KOPT-K1 (cell line): ENCODE results near the gene GRIK1.
"Not testable (repeated sequence)": the region's sequence is repeated elsewhere in the genome, so short reads cannot be mapped to it uniquely, and the experiment has no call there.

Experiments
- H3K27ac ChIP-seq: fragments of 200-600 bp; sonication (generic); 2 replicates; pipeline ENCODE4 v1.5.1; 2016; ENCODE audit warnings: antibody characterized with exemption, mild to moderate bottlenecking, low read depth, low read length; ENCODE audit not compliant: poor library complexity, severe bottlenecking
- H3K36me3 ChIP-seq: fragments of 200-600 bp; sonication (generic); 2 replicates; pipeline ENCODE4 v1.5.1; 2017; ENCODE audit warnings: antibody characterized with exemption, mild to moderate bottlenecking, low read length, moderate library complexity; ENCODE audit not compliant: insufficient read depth
- H3K9me3 ChIP-seq: fragments of 200-600 bp; sonication (generic); 2 replicates; pipeline ENCODE4 v1.5.1; 2017; ENCODE audit warnings: antibody characterized with exemption, low read length, mild to moderate bottlenecking; ENCODE audit not compliant: insufficient read depth, poor library complexity, severe bottlenecking

GRIK1 gene

GRCh38 chr21:29939924-29940275, at the start of gene GRIK1:
Gene GRIK1 (minus strand): TSS chr21:29939996.
- Histone ChIP-seq H3K36me3 (no peaks in the 10 kb centered on the region), H3K27ac (no peak within 1 kb of the TSS), H3K9me3 (no peaks in the 10 kb centered on the region)

GRCh38 chr21:29987762-29988161, 48.0 kb upstream of the GRIK1 start:
- no peaks in the 10 kb centered on the region for H3K36me3 ChIP-seq
- peaks cover 7% of the 10 kb centered on the region for H3K9me3 ChIP-seq
- no peak overlapping the region for H3K27ac ChIP-seq

GRCh38 chr21:29985866-29986265, 46.1 kb upstream of the GRIK1 start:
- no peak overlapping the region for H3K27ac ChIP-seq
- H3K36me3 ChIP-seq = no peaks in the 10 kb centered on the region
- peaks cover 7% of the 10 kb centered on the region for H3K9me3 ChIP-seq

GRCh38 chr21:29979043-29979442, 39.2 kb upstream of the GRIK1 start:
- Histone ChIP-seq H3K9me3 (no peaks in the 10 kb centered on the region), H3K36me3 (no peaks in the 10 kb centered on the region), H3K27ac (no peak overlapping the region)

GRCh38 chr21:29975776-29976175, 36.0 kb upstream of the GRIK1 start:
- H3K9me3 ChIP-seq = no peaks in the 10 kb centered on the region
- no peaks in the 10 kb centered on the region for H3K36me3 ChIP-seq
- H3K27ac ChIP-seq = no peak overlapping the region

- Histone ChIP-seq H3K27ac (no peak overlapping the region), H3K36me3 (no peaks in the 10 kb centered on the region), H3K9me3 (no peaks in the 10 kb centered on the region)
Observed at GRCh38 chr21:29973258-29973657, 33.5 kb upstream of the GRIK1 start.

- H3K9me3 ChIP-seq = peaks cover 9% of the 10 kb centered on the region
- H3K36me3 ChIP-seq = no peaks in the 10 kb centered on the region
- no peak overlapping the region for H3K27ac ChIP-seq
Observed at GRCh38 chr21:29961291-29962027, 21.7 kb upstream of the GRIK1 start.

- H3K36me3 ChIP-seq = no peaks in the 10 kb centered on the region
- peaks cover 9% of the 10 kb centered on the region for H3K9me3 ChIP-seq
- no peak overlapping the region for H3K27ac ChIP-seq
Observed at GRCh38 chr21:29958551-29958950, 18.8 kb upstream of the GRIK1 start.

- not testable (repeated sequence) for H3K36me3 ChIP-seq, H3K9me3 ChIP-seq, H3K27ac ChIP-seq
Observed at GRCh38 chr21:29958035-29958434, 18.2 kb upstream of the GRIK1 start.

GRCh38 chr21:29953690-29954089, 13.9 kb upstream of the GRIK1 start:
- no peaks in the 10 kb centered on the region for H3K36me3 ChIP-seq
- no peak overlapping the region for H3K27ac ChIP-seq
- peaks cover 9% of the 10 kb centered on the region for H3K9me3 ChIP-seq

- no peaks in the 10 kb centered on the region for H3K36me3 ChIP-seq
Observed at GRCh38 chr21:29953072-29953471, 13.3 kb upstream of the GRIK1 start.

GRCh38 chr21:29951911-29952310, 12.1 kb upstream of the GRIK1 start:
- Histone ChIP-seq H3K9me3 (no peaks in the 10 kb centered on the region), H3K36me3 (no peaks in the 10 kb centered on the region), H3K27ac (no peak overlapping the region)

More at GRCh38 chr21:29953072-29953471, 13.3 kb upstream of the GRIK1 start:
- Histone ChIP-seq H3K27ac (no peak overlapping the region), H3K9me3 (peaks cover 4% of the 10 kb centered on the region)

GRCh38 chr21:29949991-29950390, 10.2 kb upstream of the GRIK1 start:
- Histone ChIP-seq H3K27ac (no peak overlapping the region), H3K36me3 (no peaks in the 10 kb centered on the region), H3K9me3 (no peaks in the 10 kb centered on the region)

- no peaks in the 10 kb centered on the region for H3K36me3 ChIP-seq
- H3K27ac ChIP-seq = no peak overlapping the region
- no peaks in the 10 kb centered on the region for H3K9me3 ChIP-seq
Observed at GRCh38 chr21:29947119-29947518, 7.3 kb upstream of the GRIK1 start.

- Histone ChIP-seq H3K27ac (no peak overlapping the region), H3K36me3 (no peaks in the 10 kb centered on the region), H3K9me3 (no peaks in the 10 kb centered on the region)
Observed at GRCh38 chr21:29943885-29944284, 4.1 kb upstream of the GRIK1 start.

- Histone ChIP-seq H3K36me3 (no peaks in the 10 kb centered on the region), H3K9me3 (no peaks in the 10 kb centered on the region), H3K27ac (no peak overlapping the region)
Observed at GRCh38 chr21:29942034-29942433, 2.2 kb upstream of the GRIK1 start.
